ENCODE measurements around the gene CCBE1.

- TF ChIP-seq ELF4 (IDR thresholded peaks at IDR 0.05) (no peak), SUZ12 (IDR thresholded peaks at IDR 0.05) (no peak), FOXA1 (IDR thresholded peaks at IDR 0.05) (no peak), CTBP1 (IDR thresholded peaks at IDR 0.05; ENCODE audit: borderline replicate concordance) (no peak), FOXM1 (IDR thresholded peaks at IDR 0.05; ENCODE audit: borderline replicate concordance) (no peak), HDGF (IDR thresholded peaks at IDR 0.05; ENCODE audit: borderline replicate concordance) (no peak), ARNT (IDR thresholded peaks at IDR 0.05) (no peak), FOXK2 (IDR thresholded peaks at IDR 0.05) (no peak), SP1 (IDR thresholded peaks at IDR 0.05) (no peak), BHLHE40 (IDR thresholded peaks at IDR 0.05; ENCODE audit: borderline replicate concordance) (no peak), NFRKB (IDR thresholded peaks at IDR 0.05) (no peak), ZNF384 (IDR thresholded peaks at IDR 0.05) (no peak), TARDBP (IDR thresholded peaks at IDR 0.05) (no peak)
- TF ChIP-seq, protein P1, sequence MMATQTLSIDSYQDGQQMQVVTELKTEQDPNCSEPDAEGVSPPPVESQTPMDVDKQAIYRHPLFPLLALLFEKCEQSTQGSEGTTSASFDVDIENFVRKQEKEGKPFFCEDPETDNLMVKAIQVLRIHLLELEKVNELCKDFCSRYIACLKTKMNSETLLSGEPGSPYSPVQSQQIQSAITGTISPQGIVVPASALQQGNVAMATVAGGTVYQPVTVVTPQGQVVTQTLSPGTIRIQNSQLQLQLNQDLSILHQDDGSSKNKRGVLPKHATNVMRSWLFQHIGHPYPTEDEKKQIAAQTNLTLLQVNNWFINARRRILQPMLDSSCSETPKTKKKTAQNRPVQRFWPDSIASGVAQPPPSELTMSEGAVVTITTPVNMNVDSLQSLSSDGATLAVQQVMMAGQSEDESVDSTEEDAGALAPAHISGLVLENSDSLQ (IDR thresholded peaks at IDR 0.05) = no peak
Observed at GRCh38 chr18:59612381-59612780, 84.8 kb downstream of the CCBE1 start.

Measured in HEK293T (cell line).